Limb (tissue), 2 donors: ENCODE measurements around the gene PRRC2B.
"Not testable (repeated sequence)": the region's sequence is repeated elsewhere in the genome, so short reads cannot be mapped to it uniquely, and the experiment has no call there.

Experiments used
- DNase-seq, 2 donors: peaks; one replicate each; pipeline ENCODE4 v3.0.0-alpha.2; 2016; ENCODE audit errors: extremely low spot score in 2 of 2

PRRC2B gene

GRCh38 chr9:131513177-131513576, 119.3 kb downstream of the PRRC2B start:
- no peak for DNase-seq

DNA sequence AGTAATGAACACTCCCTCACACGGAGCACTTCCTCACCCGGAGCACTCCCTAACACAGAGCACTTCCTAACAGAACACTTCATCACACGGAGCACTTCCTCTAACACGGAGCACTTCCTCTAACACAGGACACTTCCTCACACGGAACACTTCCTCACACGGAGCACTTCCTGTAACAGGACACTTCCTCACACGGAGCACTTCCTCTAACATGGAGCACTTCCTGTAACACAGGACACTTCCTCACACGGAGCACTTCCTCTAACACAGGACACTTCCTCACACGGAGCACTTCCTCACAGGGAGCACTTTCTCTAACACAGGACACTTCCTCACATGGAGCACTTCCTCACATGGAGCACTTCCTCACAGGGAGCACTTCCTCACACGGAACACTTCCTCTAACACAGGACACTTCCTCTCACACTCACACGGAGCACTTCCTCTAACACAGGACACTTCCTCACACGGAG, 121.7 kb downstream of the PRRC2B start:
- not testable (repeated sequence) for DNase-seq

GRCh38 chr9:131516100-131516499, 122.2 kb downstream of the PRRC2B start:
- DNase-seq: no peak

GRCh38 chr9:131516930-131517329, 123.0 kb downstream of the PRRC2B start:
- no peak for DNase-seq

GRCh38 chr9:131517761-131518190, 123.9 kb downstream of the PRRC2B start:
- DNase-seq: no peak

DNA sequence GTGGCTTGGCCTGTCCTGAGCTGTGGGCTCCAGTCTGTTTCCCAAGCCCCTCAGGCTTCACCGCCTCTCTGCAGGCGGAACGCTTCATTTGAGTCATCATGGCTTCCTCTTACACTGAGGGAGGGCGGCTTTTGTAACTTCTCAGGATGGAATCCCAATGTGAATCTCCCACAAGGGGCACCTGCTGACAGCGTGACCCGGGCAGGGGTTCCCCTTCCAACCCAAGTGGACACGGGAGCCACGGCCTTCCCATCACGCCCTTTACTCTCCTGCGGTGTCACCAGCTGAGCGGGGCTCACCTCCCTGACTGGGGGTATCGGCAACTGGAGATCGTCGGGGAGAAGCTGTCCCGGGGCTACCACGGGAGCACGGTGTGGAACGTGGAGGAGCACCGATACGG, 124.7 kb downstream of the PRRC2B start:
- DNase-seq: no peak

GRCh38 chr9:131520503-131520902, 126.6 kb downstream of the PRRC2B start:
- DNase-seq: no peak

DNA sequence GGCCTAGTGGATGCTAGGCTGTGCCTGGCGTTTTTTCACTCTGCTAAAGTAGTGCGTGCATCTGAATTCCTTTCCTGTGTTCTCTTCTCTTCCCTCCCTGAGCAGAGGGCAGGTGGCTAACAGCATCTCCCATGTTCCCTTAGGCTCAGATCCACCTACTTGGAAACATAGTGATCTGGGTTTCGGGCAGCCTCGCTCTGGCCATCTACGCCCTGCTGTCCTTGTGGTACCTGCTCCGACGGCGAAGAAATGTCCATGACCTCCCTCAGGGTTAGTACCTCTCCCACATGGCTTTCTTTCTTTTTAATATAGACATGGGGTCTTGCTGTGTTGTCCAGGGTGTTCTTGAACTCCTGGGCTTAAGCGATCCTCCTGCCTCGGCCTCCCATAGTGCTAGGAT, 127.3 kb downstream of the PRRC2B start:
- DNase-seq: no peak

GRCh38 chr9:131521822-131522221, 127.9 kb downstream of the PRRC2B start:
- DNase-seq: no peak

- DNase-seq: no peak
These were observed 128.6 kb downstream of the PRRC2B start for GRCh38 chr9:131522257-131523085.

GRCh38 chr9:131523086-131523388, 129.2 kb downstream of the PRRC2B start:
- no peak for DNase-seq

DNA sequence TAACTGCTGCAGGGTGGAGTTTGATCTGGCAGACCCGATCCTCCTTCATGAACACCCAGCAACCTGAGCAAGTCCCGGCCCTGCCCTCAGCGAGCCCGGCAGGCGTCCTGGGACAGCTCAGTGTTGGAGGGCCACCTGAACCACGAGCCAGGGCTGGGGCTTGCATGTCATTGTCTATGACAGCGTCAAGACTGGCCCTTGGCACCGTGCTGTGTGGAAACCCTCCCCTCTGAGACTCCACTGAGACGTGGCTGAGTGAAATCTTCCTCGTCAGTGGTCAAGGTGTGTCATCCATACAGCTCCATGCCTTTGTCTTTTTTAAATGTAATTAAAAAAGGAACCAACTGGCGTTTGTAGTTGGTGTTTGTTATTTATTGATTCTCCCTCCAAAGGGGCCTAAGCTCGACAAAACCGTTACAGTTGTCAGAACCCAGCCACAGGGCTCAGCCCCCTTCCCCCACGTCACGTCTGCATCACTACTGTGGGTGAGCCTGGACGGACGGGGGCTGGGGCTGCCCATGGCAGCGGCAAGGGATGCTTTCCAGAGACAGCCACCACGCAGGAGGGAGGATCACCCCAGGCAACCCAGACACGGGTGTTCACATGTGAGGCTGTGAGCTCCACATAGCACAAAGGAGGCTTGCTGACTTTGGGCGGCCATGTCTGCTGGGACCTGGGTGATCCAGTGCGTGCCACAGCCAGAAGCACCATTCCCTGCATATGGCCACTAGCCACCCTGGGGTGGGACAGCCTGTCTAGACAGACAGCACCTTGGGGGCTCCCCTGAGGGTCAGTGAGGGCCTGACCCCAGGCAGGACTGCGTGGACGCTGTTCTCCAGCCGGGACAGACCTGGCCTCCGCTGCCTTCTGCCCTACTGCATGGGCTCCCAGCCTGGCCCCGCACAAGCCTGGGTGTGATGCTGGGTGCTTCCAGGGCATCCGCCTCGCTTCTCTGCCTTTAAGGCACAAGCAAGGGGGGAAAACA, 129.9 kb downstream of the PRRC2B start:
- no peak for DNase-seq

GRCh38 chr9:131524665-131525315, 130.9 kb downstream of the PRRC2B start:
- DNase-seq: no peak

DNA sequence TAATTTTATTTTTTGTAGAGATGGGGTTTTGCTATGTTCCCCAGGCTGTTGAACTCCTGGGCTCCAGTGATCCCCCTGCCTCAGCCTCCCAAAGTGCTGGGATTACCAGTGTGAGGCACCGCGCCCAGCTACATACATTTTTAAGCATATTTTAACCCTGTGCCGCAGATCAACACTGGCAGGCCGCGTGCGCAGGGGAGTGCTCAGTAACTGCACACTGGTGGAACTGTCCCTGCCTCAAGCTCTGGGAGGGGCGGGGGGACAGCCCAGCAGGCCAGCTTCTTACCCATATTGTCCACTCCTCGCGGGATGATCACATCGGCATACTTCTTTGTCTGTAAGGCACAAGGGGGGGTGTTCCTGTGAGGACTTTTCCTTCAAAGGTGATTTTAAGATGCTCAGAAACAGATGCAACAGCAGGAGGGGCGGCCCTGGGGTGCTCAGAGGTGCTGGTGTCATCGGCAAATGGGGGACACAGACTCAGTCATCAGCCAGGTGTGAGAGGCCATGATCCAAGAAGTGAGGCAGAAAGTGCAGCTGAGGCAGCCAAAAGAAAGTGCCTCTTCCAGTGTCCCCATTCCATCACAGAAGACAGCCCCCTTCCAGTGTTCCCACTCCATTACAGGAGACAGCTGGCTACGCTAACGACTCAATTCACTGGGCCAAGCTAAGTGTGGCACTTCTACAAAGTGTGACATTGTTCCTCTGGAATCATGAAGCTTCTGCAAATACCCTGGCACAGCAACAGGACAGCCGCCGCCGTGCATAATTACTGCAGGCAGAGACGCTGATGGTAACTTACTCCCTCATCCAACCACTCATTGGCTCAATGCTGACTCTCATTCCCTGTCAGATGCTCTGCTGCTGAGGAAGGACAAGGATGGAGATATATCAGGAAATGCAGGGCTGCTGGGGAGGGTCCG, 132.0 kb downstream of the PRRC2B start:
- no peak for DNase-seq

DNA sequence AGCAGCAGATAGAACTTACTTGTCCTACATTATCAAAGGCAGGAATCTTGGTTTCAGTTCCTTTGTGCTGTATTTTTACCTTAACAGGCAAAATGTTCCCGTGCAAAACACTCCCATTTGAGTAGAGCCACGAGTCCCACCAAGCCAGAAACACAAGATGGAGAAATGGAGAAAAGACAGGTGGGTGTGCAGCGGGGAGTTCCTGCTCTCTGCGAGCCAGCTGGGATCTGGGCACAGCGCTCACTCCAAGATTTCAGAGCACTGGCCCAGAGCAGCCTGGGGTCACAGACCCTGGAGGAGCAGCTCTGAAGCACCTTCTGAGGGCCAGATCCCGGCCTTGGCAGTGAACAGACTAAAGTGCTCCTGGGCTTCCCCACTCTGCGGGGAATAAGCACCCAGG, 134.3 kb downstream of the PRRC2B start:
- DNase-seq: no peak

DNA sequence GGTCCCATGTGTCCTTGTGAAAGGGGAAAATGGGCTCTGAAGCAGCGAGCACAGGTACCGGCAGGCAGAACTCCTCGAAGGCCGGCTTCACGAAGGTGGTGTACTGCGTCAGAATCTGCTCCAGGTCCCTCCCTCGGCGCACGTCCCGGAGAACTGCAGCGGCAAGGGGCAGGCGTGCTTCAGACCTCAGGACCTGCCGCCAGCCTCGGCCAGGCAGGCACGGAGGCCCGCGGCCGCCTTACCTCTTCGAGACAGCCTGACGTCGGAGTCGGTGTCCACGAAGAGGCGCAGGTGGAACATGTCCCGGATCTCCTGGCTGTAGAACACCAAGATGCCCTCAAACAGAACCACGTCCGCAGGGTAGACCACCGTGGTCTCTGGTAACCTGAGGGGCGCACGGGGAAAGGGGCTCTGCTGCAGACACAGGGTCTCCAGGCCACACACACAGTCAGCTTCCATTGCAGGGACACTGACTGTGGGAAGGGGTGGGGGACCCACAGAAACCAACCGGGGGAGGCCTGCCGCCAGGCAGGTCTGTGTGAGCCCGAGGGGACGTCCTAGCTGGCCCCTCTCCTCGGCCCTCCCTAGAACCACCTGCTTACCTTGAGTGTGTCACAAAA, 135.1 kb downstream of the PRRC2B start:
- DNase-seq: no peak

GRCh38 chr9:131529597-131530545, 136.0 kb downstream of the PRRC2B start:
- DNase-seq: no peak

- peak in 1 of 2 donors; percentile 57 for DNase-seq
These were observed 136.6 kb downstream of the PRRC2B start for GRCh38 chr9:131530546-131530919.
